Ectodermal cell (in vitro differentiated cells): ENCODE data around the gene C1orf159.
A peak's percentile ranks its signal among the peaks of the same experiment; 100 is the strongest.

ENCODE experiments used
- H3K27ac ChIP-seq: 2 replicates; pipeline ENCODE4 v1.7.0; 2013; ENCODE audit warnings: mild to moderate bottlenecking, low read depth, low read length; ENCODE audit not compliant: insufficient read depth, poor library complexity, severe bottlenecking
- H3K27me3 ChIP-seq: 2 replicates; pipeline ENCODE4 v1.7.0; 2013; ENCODE audit warnings: mild to moderate bottlenecking, low read length; ENCODE audit not compliant: insufficient read depth, control insufficient read depth, poor library complexity, severe bottlenecking
- H3K36me3 ChIP-seq: one replicate; pipeline ENCODE4 v1.7.0; 2013; ENCODE audit warnings: low read length; ENCODE audit not compliant: control insufficient read depth, insufficient read depth
- H3K4me1 ChIP-seq: one replicate; pipeline ENCODE4 v1.7.0; 2013; ENCODE audit warnings: low read length; ENCODE audit not compliant: control insufficient read depth, insufficient read depth
- H3K4me3 ChIP-seq: 2 replicates; pipeline ENCODE4 v1.7.0; 2013; ENCODE audit warnings: low read depth, low read length, control low read depth; ENCODE audit not compliant: insufficient read depth
- H3K9me3 ChIP-seq: 2 replicates; pipeline ENCODE4 v1.7.0; 2013; ENCODE audit warnings: mild to moderate bottlenecking, low read length, moderate library complexity; ENCODE audit not compliant: control insufficient read depth
- WGBS, 2 experiments: methylation state at CpG; one replicate each; pipeline ENCODE4 v1.1.7; 2013; ENCODE audit warnings: missing lambda C conversion rate in 2 of 2; 5-methylcytosine and 5-hydroxymethylcytosine counted together

C1orf159 gene

DNA sequence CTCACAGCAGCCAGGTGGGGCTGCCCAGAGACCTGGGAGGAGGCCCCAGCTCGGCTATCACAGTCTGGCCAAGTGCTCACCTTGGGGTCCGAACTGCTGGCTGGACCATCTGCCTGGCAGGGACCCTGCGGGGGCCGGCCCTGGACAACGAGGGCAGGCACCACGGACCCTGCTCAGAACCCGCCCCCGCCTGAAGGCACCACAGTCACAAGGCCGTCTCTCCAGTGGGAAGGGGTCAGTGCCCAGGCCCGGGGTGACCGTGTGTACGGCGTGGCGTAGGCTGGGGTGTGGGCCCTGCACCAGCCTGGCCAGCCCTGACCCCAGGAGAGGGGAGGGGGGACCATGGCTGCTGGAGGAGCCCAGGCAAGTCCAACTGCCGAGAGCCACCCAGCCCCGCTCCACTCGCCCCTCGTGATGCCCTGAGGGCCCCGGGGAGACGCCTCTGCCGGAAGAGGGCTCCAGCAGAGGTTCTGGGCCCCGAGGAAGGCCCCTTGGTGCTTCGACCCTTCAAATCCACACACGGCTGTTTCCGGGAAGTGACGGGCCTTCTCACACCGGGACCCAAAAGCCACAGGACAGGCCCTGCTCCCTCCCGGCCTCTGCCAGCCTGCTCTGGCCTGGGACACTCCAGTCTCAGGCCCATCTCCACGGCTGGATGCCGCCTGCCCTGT lies 30.6 kb downstream of the C1orf159 start:
- Histone ChIP-seq H3K4me1 (no peaks in the 10 kb centered on the region), H3K36me3 (no peaks in the 10 kb centered on the region), H3K4me3 (no peak overlapping the region), H3K9me3 (no peaks in the 10 kb centered on the region), H3K27ac (no peak overlapping the region), H3K27me3 (no peaks in the 10 kb centered on the region)
- WGBS, 2 experiments: 95 to 96% methylated on average over 30 of the region's 30 CpGs

DNA sequence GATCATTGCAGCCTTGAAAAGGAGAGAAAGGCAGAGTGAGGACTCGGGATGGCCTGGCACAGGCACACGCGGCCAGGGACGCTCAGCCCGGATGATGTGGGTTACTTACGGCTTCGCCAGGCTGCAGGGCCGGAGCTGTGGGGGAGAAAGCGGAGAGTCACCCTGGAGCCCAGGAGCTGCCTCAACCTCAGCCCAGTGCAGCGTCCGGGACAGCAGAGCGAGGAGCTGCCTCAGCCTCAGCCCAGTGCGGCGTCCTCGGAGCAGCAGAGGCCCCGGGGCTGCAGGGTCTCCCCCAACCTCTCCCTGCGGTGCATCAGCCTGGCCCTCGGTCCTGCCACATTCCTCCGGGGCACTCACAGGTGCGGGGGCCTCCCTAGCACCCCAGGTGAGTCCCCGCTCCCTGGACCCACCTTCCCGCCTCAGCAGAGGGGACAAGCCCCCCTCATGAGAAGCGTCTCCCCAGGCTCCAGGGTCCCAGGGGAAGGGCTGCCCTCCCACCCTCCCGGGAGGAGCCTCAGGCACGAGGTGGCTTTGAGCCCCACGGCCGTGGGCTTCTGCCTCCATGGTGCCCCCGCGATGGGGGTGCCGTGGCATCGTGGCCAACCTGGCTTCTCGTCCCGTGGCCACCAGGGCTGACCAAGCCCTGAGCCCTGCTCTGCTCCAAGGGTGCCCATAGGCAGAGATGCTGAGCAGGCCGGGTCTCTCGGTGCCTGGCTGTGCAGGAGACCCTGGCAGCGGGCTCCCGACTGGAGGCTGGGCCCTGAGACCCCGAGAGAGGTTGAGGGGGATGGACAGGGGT lies 31.3 kb downstream of the C1orf159 start:
- Histone ChIP-seq H3K9me3 (no peaks in the 10 kb centered on the region), H3K27ac (no peak overlapping the region), H3K4me3 (no peak overlapping the region), H3K27me3 (peaks cover 5% of the 10 kb centered on the region), H3K36me3 (no peaks in the 10 kb centered on the region), H3K4me1 (no peaks in the 10 kb centered on the region)
- 94% methylated on average over 38 of the region's 38 CpGs for WGBS, 2 experiments

DNA sequence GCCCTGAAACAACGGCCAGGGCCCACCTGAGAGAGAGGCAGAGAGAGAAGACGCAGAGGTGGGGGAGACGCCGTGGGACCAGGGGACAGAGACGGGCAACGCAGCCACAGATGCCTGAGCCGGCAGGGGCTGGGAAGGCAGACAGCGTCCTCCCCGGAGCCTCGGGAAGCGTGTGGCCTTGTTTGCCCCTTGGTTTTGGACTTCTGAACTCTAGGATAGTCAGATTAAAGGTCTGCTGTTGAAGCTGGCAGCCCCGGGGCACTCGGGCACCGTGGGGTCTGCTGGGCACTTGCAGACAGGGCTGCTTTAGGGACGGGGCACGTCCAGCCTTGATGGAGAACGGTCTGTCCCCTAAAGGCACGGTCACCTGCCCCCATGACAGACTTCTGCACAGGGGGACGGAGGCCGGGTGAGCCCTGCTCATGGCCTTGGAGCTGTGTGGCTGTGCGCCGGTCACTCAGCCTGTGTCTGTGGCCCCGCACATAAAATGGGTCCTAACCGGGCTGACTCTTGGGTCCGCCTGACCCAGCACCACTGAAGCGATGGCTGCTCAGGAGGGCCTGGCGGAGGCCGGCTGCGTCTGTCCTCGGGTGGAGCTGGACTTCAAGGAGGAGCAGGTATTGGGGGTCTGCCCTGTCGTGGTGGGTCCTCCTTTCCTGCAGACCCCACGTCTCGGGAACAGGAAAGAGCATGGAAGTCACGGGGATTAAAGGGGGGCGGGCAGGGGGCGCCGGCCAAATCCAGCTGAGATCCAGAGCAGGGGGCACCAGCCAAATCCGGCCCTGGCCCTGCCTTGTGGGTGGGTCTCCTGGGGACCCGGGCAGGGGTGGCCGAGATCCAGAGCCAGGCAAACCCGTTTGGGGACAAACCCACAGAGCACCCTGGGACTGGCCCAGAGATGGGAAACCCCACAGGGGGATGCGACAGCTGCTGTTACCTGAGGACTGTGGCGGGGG lies 32.2 kb downstream of the C1orf159 start:
- Histone ChIP-seq H3K27me3 (peaks cover 12% of the 10 kb centered on the region), H3K27ac (no peak overlapping the region), H3K4me3 (no peak overlapping the region), H3K4me1 (no peaks in the 10 kb centered on the region), H3K9me3 (no peaks in the 10 kb centered on the region), H3K36me3 (no peaks in the 10 kb centered on the region)
- WGBS, 2 experiments: 93 to 94% methylated on average over 43 of the region's 43 CpGs

DNA sequence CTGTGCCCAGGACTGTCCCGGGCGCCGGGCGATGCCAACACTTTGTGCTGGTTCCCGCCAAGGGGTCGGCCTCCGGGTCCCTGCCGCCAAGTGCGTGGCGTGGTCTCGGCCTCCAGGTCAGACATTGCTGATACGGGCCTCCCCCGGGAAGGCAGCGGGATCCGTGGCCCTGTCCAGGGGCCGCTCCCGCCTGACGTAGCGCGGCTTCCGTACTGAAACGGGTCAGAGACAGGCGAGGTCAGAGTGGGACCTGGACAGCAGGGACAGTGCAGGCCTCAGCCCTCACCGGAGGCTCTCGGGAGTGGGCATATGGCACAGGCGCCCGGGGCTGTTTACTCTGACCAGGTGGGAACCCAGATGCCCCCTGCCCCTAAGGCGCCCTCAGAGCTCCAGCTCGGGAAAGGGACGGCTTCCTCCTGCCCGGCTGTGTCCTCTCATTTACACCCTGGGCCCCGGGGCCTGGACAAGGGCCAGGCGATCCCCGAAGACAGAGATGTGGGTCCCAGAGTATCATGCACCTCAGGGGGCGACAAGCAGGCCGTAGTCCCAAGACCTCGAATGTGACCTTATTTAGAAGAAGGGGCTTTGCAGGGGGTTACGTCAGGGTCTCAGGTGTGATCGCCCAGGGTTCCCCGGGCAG lies 33.0 kb downstream of the C1orf159 start:
- WGBS, 2 experiments: 95 to 96% methylated on average over 40 of the region's 40 CpGs
- Histone ChIP-seq H3K4me3 (no peak overlapping the region), H3K9me3 (no peaks in the 10 kb centered on the region), H3K36me3 (no peaks in the 10 kb centered on the region), H3K4me1 (no peaks in the 10 kb centered on the region), H3K27me3 (peaks cover 19% of the 10 kb centered on the region), H3K27ac (no peak overlapping the region)

DNA sequence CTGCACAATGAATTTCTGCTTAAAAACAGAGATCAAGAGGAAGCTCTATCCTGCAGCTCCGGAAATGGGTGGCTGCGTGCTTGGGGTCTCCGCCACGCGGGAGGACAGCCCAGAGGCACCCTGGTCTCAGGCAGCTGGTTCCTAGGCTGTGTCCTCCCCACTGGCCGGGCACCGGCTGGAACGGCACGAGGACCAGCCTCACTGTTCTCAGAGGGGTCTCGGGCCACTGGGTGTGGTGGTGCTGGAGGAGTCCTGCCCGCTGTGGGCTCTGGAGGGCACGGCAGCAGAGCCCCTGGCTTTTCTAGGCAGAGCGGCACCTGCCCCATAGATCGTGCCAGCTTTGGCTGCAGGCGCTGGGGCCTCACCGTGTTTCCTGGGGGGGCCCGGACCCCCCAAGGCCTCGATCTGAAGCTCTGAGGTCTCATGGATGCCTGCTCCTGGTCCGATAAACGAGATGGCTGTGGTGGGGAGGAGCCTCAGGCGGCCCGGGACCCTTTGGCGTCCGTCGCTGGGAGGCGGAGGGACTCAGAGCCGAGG lies 33.6 kb downstream of the C1orf159 start:
- WGBS, 2 experiments: 95% methylated on average over 27 of the region's 27 CpGs
- H3K4me3 ChIP-seq: no peak overlapping the region

DNA sequence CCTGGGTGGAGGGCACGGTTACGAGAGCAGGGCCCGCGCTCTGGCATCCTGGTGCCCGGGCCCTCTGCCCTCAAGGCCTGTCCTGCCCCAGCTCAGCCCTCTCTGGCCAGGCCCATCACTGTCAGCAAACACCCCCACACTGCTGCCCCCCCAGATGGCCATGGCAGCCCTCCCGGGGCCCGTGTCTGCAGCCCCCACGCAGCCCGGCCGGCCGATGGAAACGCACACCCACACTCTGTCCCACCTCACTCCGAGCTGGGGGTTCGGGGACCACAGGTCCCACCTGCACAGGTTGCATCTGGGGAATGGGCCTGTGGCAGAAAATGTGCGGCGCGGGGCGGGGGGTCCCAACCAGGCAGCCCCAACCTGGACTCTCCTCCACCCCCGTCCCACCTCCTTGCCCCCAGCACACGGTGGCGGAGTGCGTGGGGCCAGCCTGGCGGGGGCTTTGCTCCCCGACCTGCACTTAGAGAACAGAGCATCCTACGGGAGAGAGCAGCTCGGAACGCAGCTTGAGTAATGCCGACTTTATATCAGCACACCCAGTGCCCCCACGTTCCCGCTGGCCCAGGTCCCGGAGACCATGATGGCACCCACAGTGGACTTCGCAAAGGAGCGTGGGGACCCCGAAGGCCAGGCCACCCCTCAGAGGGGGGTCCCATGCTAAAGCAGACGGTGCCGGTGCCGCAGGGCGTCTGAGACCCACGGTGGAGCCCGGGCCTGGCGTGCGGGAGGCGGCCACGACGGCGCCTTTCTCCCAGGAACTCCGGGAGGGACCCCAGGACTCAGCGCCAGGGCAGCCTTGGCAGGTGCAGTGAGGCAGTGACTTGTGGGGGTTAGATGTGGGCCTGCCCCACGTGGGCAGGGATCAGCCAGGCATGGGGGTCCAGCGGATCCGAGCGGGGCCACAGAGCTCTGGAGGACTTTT lies 34.3 kb downstream of the C1orf159 start:
- H3K4me1 ChIP-seq: no peaks in the 10 kb centered on the region
- 92% methylated on average over 52 of the region's 52 CpGs for WGBS, 2 experiments
- H3K9me3 ChIP-seq: no peaks in the 10 kb centered on the region
- no peaks in the 10 kb centered on the region for H3K36me3 ChIP-seq
- no peak overlapping the region for H3K27ac ChIP-seq
- peaks cover 24% of the 10 kb centered on the region for H3K27me3 ChIP-seq
- no peak overlapping the region for H3K4me3 ChIP-seq

More for the DNA sequence above, 33.6 kb downstream of the C1orf159 start:
- Histone ChIP-seq H3K4me1 (no peaks in the 10 kb centered on the region), H3K36me3 (no peaks in the 10 kb centered on the region), H3K27ac (no peak overlapping the region), H3K9me3 (no peaks in the 10 kb centered on the region), H3K27me3 (peaks cover 21% of the 10 kb centered on the region)

DNA sequence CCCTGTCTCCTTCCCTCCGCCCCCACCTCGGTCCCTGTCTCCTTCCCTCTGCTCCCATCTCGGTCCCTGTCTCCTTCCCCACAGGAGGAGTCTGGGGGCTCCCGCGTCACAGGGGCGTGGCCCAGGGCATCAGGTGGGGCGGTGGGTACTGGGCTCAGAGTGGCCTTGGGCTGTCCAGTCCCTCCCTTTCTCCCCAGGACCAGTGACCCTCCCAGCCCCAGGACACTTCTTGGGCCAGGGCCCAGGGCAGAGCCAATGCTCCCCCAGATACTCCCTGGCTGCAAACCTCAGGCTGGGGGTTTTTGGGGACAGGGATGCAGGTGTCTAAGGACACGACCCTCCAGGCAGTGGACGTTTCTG lies 35.0 kb downstream of the C1orf159 start:
- WGBS, 2 experiments: 49% methylated on average over 9 of the region's 9 CpGs
- no peak overlapping the region for H3K4me3 ChIP-seq
- peaks cover 26% of the 10 kb centered on the region for H3K27me3 ChIP-seq
- no peak overlapping the region for H3K27ac ChIP-seq
- no peaks in the 10 kb centered on the region for H3K4me1 ChIP-seq
- no peaks in the 10 kb centered on the region for H3K9me3 ChIP-seq
- no peaks in the 10 kb centered on the region for H3K36me3 ChIP-seq

DNA sequence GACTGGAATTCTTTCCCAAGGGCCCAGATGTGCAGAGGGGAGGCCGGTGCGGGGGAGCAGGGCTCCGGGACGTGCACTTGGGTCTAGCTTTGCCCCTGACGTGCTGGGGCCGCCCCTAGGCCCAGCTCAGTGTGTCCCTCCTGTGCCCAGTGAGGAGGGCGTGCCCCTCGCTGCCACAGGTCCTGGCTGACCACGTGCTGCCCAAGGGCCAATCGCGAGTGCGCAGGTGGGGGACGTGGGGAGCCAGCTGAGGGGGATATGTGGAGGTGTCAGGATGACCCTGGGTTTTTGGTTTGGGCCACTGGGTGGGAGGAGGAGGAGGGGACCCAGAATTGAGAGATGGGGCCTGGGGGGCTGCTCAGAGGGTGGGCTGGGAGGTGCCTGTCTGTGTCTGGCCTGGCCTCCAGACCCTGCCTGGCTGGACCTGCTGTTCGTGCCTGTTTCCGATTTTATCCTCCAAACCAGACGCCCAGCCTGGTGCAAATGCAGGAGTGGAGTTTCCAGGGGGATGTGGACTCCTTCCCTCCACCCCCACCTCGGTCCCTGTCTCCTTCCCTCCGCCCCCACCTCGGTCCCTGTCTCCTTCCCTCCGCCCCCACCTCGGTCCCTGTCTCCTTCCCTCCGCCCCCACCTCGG lies 35.6 kb downstream of the C1orf159 start:
- Histone ChIP-seq H3K9me3 (no peaks in the 10 kb centered on the region), H3K4me3 (peak overlapping the region; percentile 26), H3K4me1 (no peaks in the 10 kb centered on the region), H3K27me3 (peaks cover 33% of the 10 kb centered on the region), H3K36me3 (no peaks in the 10 kb centered on the region), H3K27ac (no peak overlapping the region)
- WGBS, 2 experiments: 1 to 3% methylated on average over 16 of the region's 23 CpGs
